ENCODE results near the gene TALDO1. TPM values are rescaled to one million over a fixed set of nuclear protein-coding genes. Genes with fewer than 3 reads are reported as not detected.

Gene TALDO1
- total RNA-seq, 1 donor from 2014 or later = 101 TPM

DNA sequence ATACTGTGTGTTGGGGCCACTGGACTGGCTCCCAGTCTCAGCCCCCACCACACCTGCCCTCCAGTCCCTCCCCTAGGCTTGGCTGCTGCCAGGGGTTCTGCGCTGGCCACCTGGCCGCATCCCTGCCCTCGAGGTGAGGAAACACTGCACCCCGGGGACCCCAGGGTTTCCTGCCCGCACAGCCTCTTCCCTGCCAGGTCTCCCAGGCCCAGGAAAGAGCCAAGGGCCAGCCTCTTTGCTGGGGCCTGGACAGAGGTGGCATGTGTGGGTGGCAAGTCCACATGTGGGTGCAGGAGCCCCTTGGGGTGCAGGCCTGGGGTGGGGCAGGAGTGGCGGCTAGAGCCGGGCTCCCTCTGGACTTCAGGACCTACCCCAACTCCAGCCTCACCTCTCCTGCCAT, 38.8 kb upstream of the TALDO1 start:
- DNase-seq = no peak
- Histone ChIP-seq H3K4me1 (peaks cover 45% of the 10 kb centered on the region), H3K27me3 (ENCODE audit: low read depth) (peaks cover 77% of the 10 kb centered on the region), H3K4me3 (no peak overlapping the region), H3K27ac (replicated peaks) (no peak overlapping the region), H3K36me3 (no peaks in the 10 kb centered on the region), H3K9me3 (replicated peaks) (no peaks in the 10 kb centered on the region)
- intact Hi-C loops (cut with micrococcal nuclease) = no loop called here
- TF ChIP-seq CTCF (IDR thresholded peaks at IDR 0.05; ENCODE audit: borderline replicate concordance) = no peak

- Histone ChIP-seq H3K27ac (replicated peaks) (no peak overlapping the region), H3K36me3 (no peaks in the 10 kb centered on the region), H3K27me3 (ENCODE audit: low read depth) (peaks cover 85% of the 10 kb centered on the region), H3K4me1 (peaks cover 43% of the 10 kb centered on the region), H3K9me3 (replicated peaks) (no peaks in the 10 kb centered on the region), H3K4me3 (no peak overlapping the region)
- no peak for DNase-seq
- no peak for TF ChIP-seq CTCF (IDR thresholded peaks at IDR 0.05; ENCODE audit: borderline replicate concordance)
- intact Hi-C loops (cut with micrococcal nuclease) = no loop called here
Observed at GRCh38 chr11:709109-709997, 37.9 kb upstream of the TALDO1 start.

DNA sequence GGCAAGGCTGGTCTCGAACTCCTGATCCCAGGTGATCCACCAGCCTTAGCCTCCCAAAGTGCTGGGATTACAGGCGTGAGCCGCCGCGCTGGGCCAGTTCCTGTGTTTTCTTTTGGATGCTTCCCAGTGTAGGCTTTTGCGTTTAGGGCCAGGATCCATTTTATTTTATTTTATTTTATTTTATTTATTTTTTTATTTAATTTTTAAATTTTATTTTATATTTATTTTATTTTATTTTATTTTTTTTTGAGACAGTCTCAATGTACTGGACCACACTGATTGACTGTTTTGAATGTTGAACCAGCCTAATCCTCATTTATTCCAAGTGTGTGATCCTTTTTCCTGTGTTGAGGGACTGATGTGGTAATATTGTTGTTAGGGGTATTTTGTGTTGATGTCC, 32.8 kb upstream of the TALDO1 start:
- H3K36me3 ChIP-seq = no peaks in the 10 kb centered on the region
- DNase-seq = no peak
- no peak overlapping the region for H3K4me3 ChIP-seq
- H3K27ac ChIP-seq (replicated peaks) = no peak overlapping the region
- peaks cover 10% of the 10 kb centered on the region for H3K4me1 ChIP-seq
- intact Hi-C loops (cut with micrococcal nuclease) = no loop called here
- TF ChIP-seq CTCF (IDR thresholded peaks at IDR 0.05; ENCODE audit: borderline replicate concordance) = no peak
- H3K27me3 ChIP-seq (ENCODE audit: low read depth) = peaks cover 59% of the 10 kb centered on the region
- H3K9me3 ChIP-seq (replicated peaks) = peaks cover 9% of the 10 kb centered on the region

DNA sequence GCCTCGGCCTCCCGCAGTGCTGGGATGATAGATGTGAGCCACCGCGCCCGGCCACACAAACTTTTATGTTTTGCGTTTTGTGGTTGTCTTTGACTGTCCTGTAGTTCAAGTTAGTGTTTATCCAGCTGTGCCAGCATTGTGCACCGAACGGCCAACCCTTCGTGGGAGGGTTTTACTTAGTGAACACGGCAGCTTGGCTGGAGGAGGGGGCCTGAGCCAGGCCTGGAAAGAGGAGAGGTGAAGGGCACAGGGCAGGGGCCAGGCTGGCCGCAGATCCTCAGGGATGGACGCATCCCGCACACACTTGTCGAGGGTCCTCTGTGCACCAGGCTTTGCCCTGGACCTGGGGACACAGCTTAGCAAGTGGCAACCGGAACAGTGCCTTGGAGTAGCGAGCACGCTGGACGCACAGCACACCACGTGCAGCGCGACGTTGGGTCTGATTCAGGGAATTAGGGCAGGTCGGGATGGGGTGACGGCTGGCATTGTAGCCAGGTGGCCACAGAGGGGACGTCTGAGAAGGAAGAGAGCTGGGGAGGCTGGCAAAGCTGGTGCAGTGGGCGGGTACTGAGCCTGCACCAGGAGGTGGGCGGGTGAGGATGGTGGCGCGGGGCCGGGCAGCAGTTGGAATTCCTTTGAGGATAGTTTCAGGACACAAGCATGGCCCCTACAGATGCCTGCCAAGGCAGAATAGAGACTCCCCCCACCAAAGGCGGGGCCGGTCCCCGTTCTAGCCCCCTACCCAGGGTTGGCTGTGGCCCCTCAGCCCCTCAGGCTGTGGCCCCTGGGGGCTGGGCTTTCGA, 27.8 kb upstream of the TALDO1 start:
- no peak overlapping the region for H3K4me3 ChIP-seq
- no peaks in the 10 kb centered on the region for H3K36me3 ChIP-seq
- H3K9me3 ChIP-seq (replicated peaks) = peaks cover 9% of the 10 kb centered on the region
- no peak for TF ChIP-seq CTCF (IDR thresholded peaks at IDR 0.05; ENCODE audit: borderline replicate concordance)
- H3K27me3 ChIP-seq (ENCODE audit: low read depth) = peaks cover 60% of the 10 kb centered on the region
- peaks cover 16% of the 10 kb centered on the region for H3K4me1 ChIP-seq
- intact Hi-C loops (cut with micrococcal nuclease) = loop anchor here (10.0 kb wide), 1 partner anchor 55 kb away; no protein-coding TSS in a partner anchor
- no peak overlapping the region for H3K27ac ChIP-seq (replicated peaks)
- DNase-seq = no peak

GRCh38 chr11:720017-720641, 27.1 kb upstream of the TALDO1 start:
- Histone ChIP-seq H3K27me3 (ENCODE audit: low read depth) (peaks cover 67% of the 10 kb centered on the region), H3K9me3 (replicated peaks) (peaks cover 5% of the 10 kb centered on the region), H3K27ac (replicated peaks) (no peak overlapping the region), H3K36me3 (no peaks in the 10 kb centered on the region), H3K4me1 (peaks cover 16% of the 10 kb centered on the region), H3K4me3 (no peak overlapping the region)
- intact Hi-C loops (cut with micrococcal nuclease) = loop anchor here (10.0 kb wide), 1 partner anchor 55 kb away; no protein-coding TSS in a partner anchor
- DNase-seq = no peak
- no peak for TF ChIP-seq CTCF (IDR thresholded peaks at IDR 0.05; ENCODE audit: borderline replicate concordance)

Data from left ventricle myocardium inferior (tissue), 1 donor.